GM18502 (cell line): ENCODE measurements around the gene LARP4B.

Experiments used
- ATAC-seq: cut with Tn5 transposase; IDR thresholded peaks from one replicate; pipeline ENCODE4 v1.9.1; 2021; ENCODE audit warnings: mild to moderate bottlenecking; ENCODE audit not compliant: unreplicated experiment, poor library complexity

The LARP4B gene

GRCh38 chr10:931326-932318, at the start of gene LARP4B:
Gene LARP4B (minus strand): TSS chr10:931705. CDS start chr10:885721, 45,984 bp downstream.
- peak; percentile 94 for ATAC-seq

- no peak for ATAC-seq
Measured at GRCh38 chr10:980468-981093, 49.1 kb upstream of the LARP4B start.

- ATAC-seq: no peak
Measured at GRCh38 chr10:978826-979421, 47.4 kb upstream of the LARP4B start.

- no peak for ATAC-seq
Measured at GRCh38 chr10:976316-976715, 44.8 kb upstream of the LARP4B start.

GRCh38 chr10:974785-975074, 43.2 kb upstream of the LARP4B start:
- no peak for ATAC-seq

GRCh38 chr10:974038-974784, 42.7 kb upstream of the LARP4B start:
- no peak for ATAC-seq

- no peak for ATAC-seq
Measured at GRCh38 chr10:972763-973162, 41.3 kb upstream of the LARP4B start.

GRCh38 chr10:971613-972012, 40.1 kb upstream of the LARP4B start:
- no peak for ATAC-seq

GRCh38 chr10:971150-971542, 39.6 kb upstream of the LARP4B start:
- no peak for ATAC-seq

- no peak for ATAC-seq
Measured at GRCh38 chr10:970311-971149, 39.0 kb upstream of the LARP4B start.

- no peak for ATAC-seq
Measured at GRCh38 chr10:969473-970150, 38.1 kb upstream of the LARP4B start.

- no peak for ATAC-seq
Measured at GRCh38 chr10:968546-969199, 37.2 kb upstream of the LARP4B start.

- no peak for ATAC-seq
Measured at GRCh38 chr10:966466-967235, 35.1 kb upstream of the LARP4B start.

GRCh38 chr10:964988-965417, 33.5 kb upstream of the LARP4B start:
- ATAC-seq: no peak

GRCh38 chr10:964321-964987, 32.9 kb upstream of the LARP4B start:
- no peak for ATAC-seq

- no peak for ATAC-seq
Measured at GRCh38 chr10:963655-964054, 32.1 kb upstream of the LARP4B start.

- ATAC-seq: no peak
Measured at GRCh38 chr10:963186-963585, 31.7 kb upstream of the LARP4B start.
